H54 (cell line): ENCODE measurements around the gene MYL10.

Experiments used
- DNase-seq: peaks from one replicate; pipeline ENCODE4 v3.0.0; 2011; ENCODE audit warnings: low spot score, mixed read lengths; ENCODE audit not compliant: insufficient read length
- FAIRE-seq: peaks from 3 replicates; lab custom pipeline; 2011; peaks lifted over from hg19 to GRCh38; lab: Jason Lieb, UNC
- POLR2A ChIP-seq: IDR thresholded peaks from 2 replicates; pipeline ENCODE4 v1.6.1; 2011; ENCODE audit warnings: low read depth, mild to moderate bottlenecking, low read length

The MYL10 gene

DNA sequence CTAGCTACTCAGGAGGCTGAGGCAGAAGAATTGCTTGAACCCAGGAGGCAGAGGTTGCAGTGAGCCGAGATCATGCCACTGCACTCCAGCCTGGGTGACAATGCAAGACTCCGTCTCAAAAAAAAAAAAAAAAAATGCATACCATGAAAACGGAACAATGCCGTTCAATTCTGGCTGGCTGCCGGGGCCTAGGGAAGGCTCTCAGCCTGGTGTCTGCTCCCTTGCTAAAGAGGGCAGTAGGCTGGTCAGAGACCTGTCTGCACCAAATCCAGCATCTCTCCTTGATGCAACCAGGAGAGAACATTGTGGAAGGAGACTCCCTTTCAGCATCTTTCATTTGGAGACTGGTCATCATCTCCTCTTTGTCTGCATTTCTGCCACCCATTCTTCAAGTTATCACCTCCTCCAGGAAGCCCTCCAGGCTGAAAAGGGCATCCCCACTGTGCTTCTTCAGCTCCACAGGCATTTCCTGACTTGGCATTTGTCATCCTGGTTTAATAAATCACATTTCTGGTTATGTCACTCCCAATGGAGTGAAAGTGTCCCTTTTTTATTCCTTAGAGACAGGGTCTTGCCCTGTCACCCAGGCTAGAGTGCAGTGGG is 24.7 kb downstream of the MYL10 start:
- no peak for TF ChIP-seq POLR2A
- DNase-seq (no peak), FAIRE-seq (no peak)

DNA sequence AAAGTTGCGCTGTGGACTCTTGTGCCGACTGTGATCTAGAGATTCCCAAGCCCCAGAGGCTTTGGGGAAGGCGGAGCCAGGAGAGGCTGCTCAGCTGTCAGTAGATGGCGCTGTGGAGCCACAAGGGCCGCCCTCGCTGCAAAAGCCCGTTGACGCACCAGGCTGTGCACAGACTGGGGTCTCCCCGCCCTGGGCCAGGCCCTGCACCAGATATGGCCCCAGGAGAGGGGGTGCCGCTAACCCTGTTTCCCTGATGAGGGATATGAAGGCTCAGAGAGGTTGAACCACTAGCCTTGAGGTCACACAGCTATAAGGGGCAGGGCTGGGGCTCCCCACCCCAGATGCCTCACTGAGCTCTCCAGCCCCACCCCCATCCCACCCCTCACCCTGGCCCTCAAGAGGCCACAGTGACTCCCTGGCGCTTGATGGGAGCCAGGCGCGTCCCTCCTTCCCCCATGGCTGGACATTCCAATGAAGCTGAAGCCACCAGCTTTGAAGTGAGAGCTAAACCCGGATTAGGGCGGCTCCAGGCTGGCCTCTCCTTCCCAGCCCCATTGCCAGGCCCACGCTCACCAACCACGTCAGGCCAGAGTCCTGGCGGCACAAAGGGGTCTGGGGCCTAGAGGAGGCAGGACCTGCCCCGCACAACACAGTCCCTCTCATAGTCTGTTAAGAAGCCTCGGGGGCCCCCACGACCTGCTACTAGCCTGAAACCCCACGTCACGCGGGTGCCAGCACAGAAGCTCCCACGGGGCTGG is 26.4 kb downstream of the MYL10 start:
- TF ChIP-seq POLR2A = peak; percentile 38; the same call in 1 of the 2 replicates
- DNase-seq = peak; percentile 81
- no peak for FAIRE-seq

DNA sequence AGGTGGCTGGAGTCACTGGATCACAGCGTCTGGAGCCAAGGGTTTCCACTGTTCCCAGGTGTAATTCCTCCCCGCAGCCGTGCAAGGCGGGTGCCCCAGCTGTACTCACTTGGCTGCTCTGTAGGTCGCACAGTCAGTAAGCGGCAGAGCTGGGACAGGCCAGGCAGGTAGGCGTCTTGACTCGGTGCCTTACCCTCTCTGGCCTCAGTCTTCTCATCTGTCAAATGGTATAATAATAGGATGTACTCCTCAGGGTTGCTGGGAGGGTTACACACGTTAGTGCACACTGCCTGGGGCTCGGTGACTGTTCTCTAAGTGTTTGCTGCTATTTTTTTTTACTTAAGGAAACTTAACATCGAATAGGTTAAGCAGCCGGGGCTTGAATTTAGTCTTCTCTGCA is 27.0 kb downstream of the MYL10 start:
- TF ChIP-seq POLR2A = no peak
- DNase-seq (no peak), FAIRE-seq (no peak)

DNA sequence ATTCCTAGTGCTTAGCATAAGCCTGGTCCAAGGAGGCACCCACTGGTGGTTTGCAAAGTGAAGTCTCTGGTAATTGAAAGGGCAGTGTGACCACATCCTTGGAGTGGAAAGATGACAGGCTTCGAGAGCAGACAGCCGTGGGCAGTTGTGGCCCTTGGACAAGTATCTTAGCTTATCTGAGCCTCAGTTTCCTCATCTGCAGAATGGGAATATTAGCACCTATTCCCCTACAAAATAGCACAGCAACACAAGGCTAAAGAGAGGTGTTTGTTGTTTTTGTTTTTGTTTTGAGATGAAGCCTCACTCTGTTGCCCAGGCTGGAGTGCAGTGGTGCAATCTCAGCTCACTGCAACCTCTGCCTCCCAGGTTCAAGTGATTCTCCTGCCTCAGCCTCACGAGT is 29.3 kb downstream of the MYL10 start:
- no peak for DNase-seq
- TF ChIP-seq POLR2A = no peak
- no peak for FAIRE-seq

DNA sequence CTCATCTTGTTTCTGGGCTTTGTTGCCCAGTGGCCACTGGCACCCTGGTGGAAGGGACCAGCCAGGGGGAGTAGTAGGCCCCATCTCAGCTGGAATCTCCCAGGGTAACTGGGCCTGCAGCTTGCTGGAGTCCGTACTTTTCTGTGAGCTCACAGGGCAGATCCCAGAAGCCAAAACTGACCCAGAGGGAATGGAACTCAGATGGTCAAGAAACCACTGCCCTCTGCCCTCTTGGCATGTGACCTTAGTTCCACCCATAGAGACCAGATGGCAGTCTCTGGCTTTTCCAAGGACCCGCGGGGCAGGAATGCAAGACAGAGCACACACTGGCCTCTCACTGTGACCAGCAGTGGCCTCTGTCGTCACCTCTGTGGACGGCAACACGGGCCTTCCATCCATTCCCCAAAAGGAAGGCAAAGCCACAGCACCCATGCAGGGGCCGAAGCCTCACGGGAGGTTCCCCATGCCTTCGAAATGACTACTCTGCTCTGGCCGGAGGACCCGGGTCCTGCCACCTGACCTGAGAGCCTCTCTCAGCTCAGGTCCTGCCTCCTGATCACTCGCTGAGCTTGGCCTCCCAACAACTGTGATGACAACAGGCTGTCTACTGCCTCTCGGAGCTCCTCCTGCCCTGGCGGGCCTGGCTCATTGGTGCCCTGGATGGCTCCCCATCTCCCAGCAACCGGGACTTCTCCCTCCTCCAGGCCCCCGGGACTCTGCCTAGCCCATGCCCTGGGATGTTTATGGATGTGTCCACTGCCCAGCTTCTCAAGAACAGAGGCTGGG is 29.9 kb downstream of the MYL10 start:
- no peak for FAIRE-seq
- TF ChIP-seq POLR2A = no peak
- no peak for DNase-seq

DNA sequence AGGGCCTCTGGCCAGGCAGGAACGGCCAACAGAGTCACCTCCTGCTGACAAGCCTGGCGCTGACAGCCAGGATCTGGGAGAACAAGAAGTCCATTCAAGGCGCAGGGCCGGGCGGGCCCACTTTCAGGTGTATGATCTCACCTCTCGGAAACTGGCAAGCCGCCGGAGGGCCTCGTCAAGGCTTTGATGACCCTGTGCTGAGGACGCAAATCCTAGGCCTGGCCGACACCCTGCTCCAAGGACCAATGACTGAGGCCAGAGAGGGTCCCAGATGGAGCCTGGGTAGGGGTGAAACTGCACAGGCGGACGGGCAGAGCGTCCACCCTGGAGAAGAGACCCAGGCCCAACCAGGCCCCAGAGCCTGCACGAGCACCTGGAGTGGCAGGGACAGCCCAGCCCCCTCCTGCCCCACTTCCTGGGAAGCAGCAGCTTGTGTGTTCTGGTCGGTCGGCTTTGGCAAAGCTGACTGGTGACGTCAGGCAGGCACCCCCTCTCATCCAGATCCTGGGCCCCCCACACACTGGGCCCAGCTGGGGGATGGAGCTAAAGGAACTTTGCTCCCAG is 30.6 kb downstream of the MYL10 start:
- FAIRE-seq = no peak
- no peak for DNase-seq
- no peak for TF ChIP-seq POLR2A

DNA sequence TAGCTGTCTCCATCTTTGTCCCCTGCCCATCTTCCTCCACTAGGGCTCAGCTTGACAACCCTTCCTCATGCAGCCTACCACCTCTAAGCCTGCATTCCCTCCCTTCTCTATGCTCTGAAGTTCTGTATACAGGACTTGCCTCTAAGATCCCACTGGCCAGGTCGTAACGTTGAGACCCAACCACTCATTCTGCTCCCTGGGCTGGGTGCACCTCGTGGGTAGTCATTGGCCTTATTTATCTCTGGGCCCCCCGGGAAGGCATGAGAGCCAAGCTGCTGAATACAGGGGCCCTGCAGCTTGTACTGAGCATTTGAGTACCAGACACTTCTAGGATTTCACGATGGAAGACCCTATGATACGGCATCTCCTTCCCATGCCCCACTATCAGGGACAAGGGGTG is 31.2 kb downstream of the MYL10 start:
- DNase-seq (no peak), FAIRE-seq (no peak)
- no peak for TF ChIP-seq POLR2A

DNA sequence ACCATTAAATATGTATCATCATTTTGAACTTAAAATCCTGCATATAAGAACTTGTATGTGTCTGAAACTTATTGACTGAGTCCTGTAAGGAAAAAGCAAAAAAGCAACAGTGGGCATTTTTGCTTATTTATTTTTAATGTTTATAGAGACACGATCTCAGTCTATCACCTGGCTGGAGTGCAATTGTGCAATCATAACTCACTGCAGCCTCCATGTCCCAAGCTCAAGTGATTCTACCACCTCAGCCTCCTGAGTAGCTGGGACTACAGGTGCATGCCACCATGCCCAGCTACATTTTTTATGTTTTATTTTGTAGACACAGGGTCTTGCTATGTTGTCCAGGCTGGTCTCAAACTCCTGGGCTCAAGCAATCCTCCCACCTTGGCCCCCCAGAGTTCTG is 32.2 kb downstream of the MYL10 start:
- no peak for TF ChIP-seq POLR2A
- DNase-seq = no peak
- FAIRE-seq = no peak

DNA sequence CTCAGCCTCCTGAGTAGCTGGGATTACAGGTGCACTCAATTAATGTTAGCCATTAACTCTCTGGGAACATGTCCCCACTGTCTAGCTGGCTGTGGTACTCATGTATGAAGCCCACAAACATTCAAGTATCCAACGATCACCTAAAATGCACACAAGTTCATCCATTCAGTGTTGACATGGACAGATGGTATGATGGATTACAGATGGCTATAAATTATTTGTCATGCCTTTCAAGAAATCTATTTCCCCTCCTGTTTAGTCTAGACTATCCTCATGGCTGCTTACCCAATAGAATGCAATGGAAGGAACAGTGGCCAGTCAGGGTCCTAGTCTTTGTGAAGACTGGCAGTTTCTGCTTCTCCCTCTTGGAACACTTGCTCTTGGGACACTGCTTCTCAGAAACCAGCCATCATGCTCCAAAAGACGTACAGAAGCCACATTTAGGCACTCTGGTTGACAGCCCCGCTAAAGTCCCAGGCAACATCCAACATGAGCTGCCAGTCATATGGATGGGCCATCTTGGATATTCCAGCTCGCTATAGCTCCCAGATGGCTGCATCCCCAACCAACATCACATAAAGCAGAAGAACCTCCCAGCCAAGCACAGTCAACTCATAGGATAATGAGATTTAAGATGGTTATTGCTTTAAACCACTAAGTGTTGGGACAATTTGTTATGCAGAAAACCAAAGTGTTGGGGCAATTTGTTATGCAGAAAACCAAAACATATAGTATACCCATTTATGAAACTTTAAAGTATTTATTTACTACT is 33.1 kb downstream of the MYL10 start:
- no peak for TF ChIP-seq POLR2A
- DNase-seq (no peak), FAIRE-seq (no peak)

DNA sequence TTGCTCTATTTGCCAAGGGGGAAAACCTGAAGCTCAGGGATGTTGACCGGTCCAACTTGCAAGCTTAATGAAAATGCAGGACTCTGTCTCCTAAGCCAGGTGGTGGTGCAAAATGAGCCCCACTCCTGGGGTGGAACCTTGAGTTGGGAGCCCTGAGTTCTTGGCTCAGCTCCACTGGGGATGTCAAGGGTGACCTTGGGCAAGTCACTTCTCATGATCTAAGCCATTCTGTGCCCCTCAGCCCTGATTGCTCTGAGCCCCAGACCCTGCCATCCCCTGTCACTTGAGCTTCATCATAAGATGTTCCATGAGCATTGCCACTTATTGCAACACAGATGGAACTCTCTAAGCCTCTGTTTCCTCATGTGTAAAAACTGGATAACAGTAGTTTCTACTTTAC is 33.9 kb downstream of the MYL10 start:
- TF ChIP-seq POLR2A = no peak
- FAIRE-seq (no peak), DNase-seq (no peak)

DNA sequence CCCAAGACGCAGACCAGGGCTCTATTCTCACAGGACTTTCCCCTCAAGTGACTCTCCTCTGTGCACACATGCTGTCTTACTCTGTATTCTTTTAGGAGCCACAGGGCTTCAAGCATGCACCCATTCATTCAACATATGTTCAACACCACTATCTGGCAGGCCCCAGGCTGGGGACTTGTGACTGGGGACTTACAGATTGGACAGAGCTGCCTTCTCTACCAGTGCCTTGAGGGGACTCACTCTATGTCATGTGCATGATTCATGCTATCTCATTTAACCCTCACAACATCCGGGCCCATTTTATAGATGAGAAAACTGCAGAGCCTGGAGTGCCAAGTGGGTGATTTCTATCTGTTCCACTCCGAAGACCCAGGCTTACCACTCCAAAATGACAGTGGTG is 34.3 kb downstream of the MYL10 start:
- DNase-seq (no peak), FAIRE-seq (no peak)
- no peak for TF ChIP-seq POLR2A

DNA sequence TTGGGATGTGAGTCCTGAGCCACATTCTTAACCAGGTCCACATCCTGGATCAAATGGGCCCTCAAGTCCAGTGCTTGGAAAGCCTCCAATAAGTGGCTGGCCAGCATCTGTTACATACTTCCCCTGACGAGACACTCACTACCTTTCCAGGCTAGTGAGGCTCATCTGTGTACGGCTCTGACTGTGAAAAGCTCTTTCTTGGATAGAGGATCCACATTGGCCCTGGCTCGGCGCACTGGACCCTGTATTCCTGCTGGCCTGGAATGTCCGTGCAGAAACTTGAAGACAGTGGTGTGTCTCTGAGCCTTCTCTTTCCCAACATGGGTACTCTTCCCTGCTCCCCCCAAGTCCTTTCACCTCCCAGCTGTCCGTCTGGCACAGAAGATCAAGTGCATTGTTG is 35.5 kb downstream of the MYL10 start:
- TF ChIP-seq POLR2A = no peak
- FAIRE-seq (no peak), DNase-seq (no peak)

DNA sequence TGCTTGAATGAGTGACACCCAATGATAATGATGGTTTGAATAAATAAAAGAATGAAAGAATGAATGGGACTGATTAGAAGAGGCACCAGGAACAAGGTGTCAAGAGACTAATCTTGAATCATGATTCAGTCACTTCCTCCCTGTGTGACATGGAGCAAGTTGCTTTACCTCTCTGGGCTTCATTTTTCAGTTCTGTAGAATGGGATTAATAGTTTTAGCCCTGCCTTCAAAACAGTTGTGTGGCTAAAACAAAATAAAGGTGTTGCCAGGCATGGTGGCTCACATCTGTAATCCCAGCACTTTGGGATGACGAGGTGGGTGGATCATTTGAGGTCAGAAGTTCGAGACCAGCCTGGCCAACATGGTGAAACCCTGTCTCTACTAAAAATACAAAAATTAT is 37.6 kb downstream of the MYL10 start:
- FAIRE-seq = no peak

More for the DNA sequence above, 37.6 kb downstream of the MYL10 start:
- no peak for TF ChIP-seq POLR2A
- DNase-seq = no peak
